Peyer's patch (tissue), 4 donors: Measurements from ENCODE around the gene PTGR2.

Source experiments
- POLR2A ChIP-seq, 2 donors: fragments of 450-650 bp; IDR thresholded peaks; one replicate each; pipeline ENCODE4 v1.5.1; 2017; ENCODE audit warnings: antibody characterized with exemption in 2 of 2, mild to moderate bottlenecking in 2 of 2, moderate library complexity in 2 of 2
- TF ChIP-seq, protein P1 (sequence below), 6 experiments: fragments of 450-650 bp in 4 of 6; fragments of 200-600 bp in 2 of 6; sonication (generic) in 1 of 6; IDR thresholded peaks; one replicate each; pipeline ENCODE4 v1.5.1; 2017 to 2019; ENCODE audit warnings: antibody characterized with exemption in 6 of 6, mild to moderate bottlenecking in 3 of 6, moderate library complexity in 1 of 6

DNA sequence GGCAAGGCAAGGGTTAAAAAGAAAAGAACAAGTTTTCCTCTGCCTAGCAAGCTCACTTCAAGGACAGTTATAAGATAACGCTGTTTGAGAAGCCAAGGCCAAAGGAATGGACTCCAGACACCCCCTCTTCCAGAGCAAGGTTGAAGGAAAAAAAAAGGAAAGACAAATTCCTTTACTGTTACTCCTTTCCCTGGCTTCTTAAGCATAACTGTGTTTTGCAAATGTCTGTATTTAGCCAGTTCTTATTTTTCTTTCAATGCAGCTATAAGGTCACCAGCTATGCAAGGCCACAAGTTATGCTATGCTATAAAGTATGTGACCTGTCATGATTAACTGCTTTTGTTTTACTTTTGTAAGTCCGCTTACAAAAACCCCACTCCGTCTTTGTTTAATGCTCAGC lies 61.6 kb downstream of the PTGR2 start:
- no peak for TF ChIP-seq POLR2A (IDR thresholded peaks at IDR 0.05)
- TF ChIP-seq, protein P1, sequence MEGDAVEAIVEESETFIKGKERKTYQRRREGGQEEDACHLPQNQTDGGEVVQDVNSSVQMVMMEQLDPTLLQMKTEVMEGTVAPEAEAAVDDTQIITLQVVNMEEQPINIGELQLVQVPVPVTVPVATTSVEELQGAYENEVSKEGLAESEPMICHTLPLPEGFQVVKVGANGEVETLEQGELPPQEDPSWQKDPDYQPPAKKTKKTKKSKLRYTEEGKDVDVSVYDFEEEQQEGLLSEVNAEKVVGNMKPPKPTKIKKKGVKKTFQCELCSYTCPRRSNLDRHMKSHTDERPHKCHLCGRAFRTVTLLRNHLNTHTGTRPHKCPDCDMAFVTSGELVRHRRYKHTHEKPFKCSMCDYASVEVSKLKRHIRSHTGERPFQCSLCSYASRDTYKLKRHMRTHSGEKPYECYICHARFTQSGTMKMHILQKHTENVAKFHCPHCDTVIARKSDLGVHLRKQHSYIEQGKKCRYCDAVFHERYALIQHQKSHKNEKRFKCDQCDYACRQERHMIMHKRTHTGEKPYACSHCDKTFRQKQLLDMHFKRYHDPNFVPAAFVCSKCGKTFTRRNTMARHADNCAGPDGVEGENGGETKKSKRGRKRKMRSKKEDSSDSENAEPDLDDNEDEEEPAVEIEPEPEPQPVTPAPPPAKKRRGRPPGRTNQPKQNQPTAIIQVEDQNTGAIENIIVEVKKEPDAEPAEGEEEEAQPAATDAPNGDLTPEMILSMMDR (IDR thresholded peaks at IDR 0.05), result no peak
